ENCODE data around the gene NIN. TPM values are rescaled to one million over a fixed set of nuclear protein-coding genes. Genes with fewer than 3 reads are reported as not detected.

Gene NIN
- total RNA-seq, 1 donor from 2014 or later = 28.9 TPM

- DNase-seq (ENCODE audit: low read depth) = no peak
- no peak overlapping the region for H3K4me3 ChIP-seq (ENCODE audit: low read depth, low read length)
- no peaks in the 10 kb centered on the region for H3K36me3 ChIP-seq (ENCODE audit: control insufficient read depth, insufficient read depth, low read length)
- TF ChIP-seq CTCF (IDR thresholded peaks at IDR 0.05; ENCODE audit: insufficient read depth, low read length, poor library complexity, severe bottlenecking) = no peak
- no peaks in the 10 kb centered on the region for H3K27me3 ChIP-seq (ENCODE audit: control insufficient read depth, insufficient read depth, low read length)
These were observed 32.9 kb downstream of the NIN start for GRCh38 chr14:50798048-50798421.

DNA sequence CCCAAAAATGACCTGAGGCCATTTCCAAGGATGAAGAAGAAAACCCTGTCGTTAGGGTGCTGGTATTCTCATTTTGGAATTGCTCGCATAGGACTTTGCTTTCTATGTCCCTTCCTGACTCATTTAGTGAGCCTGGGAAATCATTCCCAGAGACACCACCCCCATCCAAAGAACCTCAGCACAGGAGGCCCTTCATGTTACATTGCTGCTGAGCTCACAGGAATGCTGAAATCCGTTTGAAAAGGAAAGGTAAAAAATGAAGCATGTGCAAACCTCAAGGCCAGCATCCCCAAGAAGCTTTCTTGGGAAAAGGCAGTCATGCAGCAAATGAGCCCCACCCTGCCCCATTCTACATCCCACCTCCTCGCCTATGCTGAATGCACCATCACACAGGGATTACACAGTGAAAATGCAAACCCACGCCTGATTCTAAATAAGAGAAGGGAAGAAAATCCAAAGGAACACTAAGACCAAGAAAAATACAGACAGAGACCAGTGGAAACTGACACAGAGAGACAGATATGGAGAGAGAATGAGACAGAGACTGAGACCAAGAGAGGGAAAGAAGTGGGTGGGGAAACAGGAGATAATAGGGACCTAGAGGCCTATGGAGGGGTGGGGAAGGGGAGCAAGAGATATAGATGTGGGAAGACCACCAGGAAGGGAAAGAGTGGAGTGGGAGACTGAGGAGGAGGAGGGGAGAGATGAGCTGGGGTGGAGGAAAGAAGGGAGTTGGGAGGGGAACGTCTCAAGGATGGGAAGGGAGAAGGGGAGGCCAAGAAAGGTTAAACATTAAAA, 33.5 kb downstream of the NIN start:
- Histone ChIP-seq H3K27me3 (ENCODE audit: control insufficient read depth, insufficient read depth, low read length) (no peaks in the 10 kb centered on the region), H3K36me3 (ENCODE audit: control insufficient read depth, insufficient read depth, low read length) (no peaks in the 10 kb centered on the region), H3K4me3 (ENCODE audit: low read depth, low read length) (no peak overlapping the region)
- TF ChIP-seq CTCF (IDR thresholded peaks at IDR 0.05; ENCODE audit: insufficient read depth, low read length, poor library complexity, severe bottlenecking) = no peak
- DNase-seq (ENCODE audit: low read depth) = peak; percentile 51

- H3K27me3 ChIP-seq (ENCODE audit: control insufficient read depth, insufficient read depth, low read length) = no peaks in the 10 kb centered on the region
- H3K36me3 ChIP-seq (ENCODE audit: control insufficient read depth, insufficient read depth, low read length) = peaks cover 1% of the 10 kb centered on the region
- no peak for TF ChIP-seq CTCF (IDR thresholded peaks at IDR 0.05; ENCODE audit: insufficient read depth, low read length, poor library complexity, severe bottlenecking)
- DNase-seq (ENCODE audit: low read depth) = no peak
- no peak overlapping the region for H3K4me3 ChIP-seq (ENCODE audit: low read depth, low read length)
These were observed 34.6 kb downstream of the NIN start for GRCh38 chr14:50796390-50796789.

- no peak for TF ChIP-seq CTCF (IDR thresholded peaks at IDR 0.05; ENCODE audit: insufficient read depth, low read length, poor library complexity, severe bottlenecking)
- peaks cover 1% of the 10 kb centered on the region for H3K36me3 ChIP-seq (ENCODE audit: control insufficient read depth, insufficient read depth, low read length)
- DNase-seq (ENCODE audit: low read depth) = no peak
These were observed 35.1 kb downstream of the NIN start for GRCh38 chr14:50795909-50796308.

DNA sequence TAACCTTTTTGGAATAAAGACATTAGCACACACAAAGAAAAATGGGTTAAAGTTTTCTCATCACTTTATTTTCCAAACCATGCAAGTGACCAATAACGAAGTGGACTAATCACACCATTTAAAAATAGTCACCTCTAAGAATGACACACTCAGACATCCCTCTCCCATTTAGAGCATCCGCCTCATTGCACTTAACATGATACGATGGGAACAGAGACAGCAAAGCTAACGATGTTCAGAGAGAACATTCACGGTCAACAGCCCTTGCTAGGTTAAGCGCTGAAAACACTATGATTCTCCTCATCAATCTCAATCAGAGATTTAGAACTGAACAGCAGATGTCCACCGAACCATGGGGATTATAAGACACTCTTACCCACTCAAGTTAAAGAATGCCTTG, 35.8 kb downstream of the NIN start:
- no peak overlapping the region for H3K4me3 ChIP-seq (ENCODE audit: low read depth, low read length)
- TF ChIP-seq CTCF (IDR thresholded peaks at IDR 0.05; ENCODE audit: insufficient read depth, low read length, poor library complexity, severe bottlenecking) = no peak
- H3K27me3 ChIP-seq (ENCODE audit: control insufficient read depth, insufficient read depth, low read length) = no peaks in the 10 kb centered on the region
- H3K36me3 ChIP-seq (ENCODE audit: control insufficient read depth, insufficient read depth, low read length) = peaks cover 1% of the 10 kb centered on the region
- no peak for DNase-seq (ENCODE audit: low read depth)

More at GRCh38 chr14:50795909-50796308, 35.1 kb downstream of the NIN start:
- no peak overlapping the region for H3K4me3 ChIP-seq (ENCODE audit: low read depth, low read length)
- no peaks in the 10 kb centered on the region for H3K27me3 ChIP-seq (ENCODE audit: control insufficient read depth, insufficient read depth, low read length)
